ENCODE results near the gene ARHGEF1.

DNA sequence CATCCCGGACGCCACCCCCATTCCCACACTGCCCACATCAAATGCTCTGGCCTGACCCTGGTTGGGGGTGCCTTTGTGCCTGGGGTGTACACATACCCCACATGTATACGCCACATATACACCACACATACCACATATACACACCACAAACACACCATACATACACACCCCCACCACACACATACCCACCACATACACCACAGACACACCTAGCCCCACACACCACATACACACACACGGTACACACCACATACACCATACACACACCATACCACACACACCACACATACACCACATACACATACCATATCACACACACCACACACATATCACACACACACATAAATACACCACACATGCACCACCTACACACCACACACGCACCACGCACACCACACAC, 35.1 kb downstream of the ARHGEF1 start:
- TF ChIP-seq, protein P1, sequence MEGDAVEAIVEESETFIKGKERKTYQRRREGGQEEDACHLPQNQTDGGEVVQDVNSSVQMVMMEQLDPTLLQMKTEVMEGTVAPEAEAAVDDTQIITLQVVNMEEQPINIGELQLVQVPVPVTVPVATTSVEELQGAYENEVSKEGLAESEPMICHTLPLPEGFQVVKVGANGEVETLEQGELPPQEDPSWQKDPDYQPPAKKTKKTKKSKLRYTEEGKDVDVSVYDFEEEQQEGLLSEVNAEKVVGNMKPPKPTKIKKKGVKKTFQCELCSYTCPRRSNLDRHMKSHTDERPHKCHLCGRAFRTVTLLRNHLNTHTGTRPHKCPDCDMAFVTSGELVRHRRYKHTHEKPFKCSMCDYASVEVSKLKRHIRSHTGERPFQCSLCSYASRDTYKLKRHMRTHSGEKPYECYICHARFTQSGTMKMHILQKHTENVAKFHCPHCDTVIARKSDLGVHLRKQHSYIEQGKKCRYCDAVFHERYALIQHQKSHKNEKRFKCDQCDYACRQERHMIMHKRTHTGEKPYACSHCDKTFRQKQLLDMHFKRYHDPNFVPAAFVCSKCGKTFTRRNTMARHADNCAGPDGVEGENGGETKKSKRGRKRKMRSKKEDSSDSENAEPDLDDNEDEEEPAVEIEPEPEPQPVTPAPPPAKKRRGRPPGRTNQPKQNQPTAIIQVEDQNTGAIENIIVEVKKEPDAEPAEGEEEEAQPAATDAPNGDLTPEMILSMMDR (conservative IDR thresholded peaks at IDR 0.05; ENCODE audit: low read depth, low read length): no peak
- TF ChIP-seq EZH2 (IDR thresholded peaks at IDR 0.05; ENCODE audit: low read length, unreplicated experiment): no peak
- TF ChIP-seq EZH2phosphoT487 (IDR thresholded peaks at IDR 0.05; ENCODE audit: borderline replicate concordance, low read length): no peak
